H1 (cell line): ENCODE results near the gene NUDC. TPM values are rescaled to one million over a fixed set of nuclear protein-coding genes. Genes with fewer than 3 reads are reported as not detected.

Experiments used
- CTCF ChIA-PET: fragments of 300-600 bp; sonication (Branson Sonifier 250); formaldehyde crosslinking; loops from one replicate; lab custom pipeline; 2021; ENCODE audit not compliant: partially characterized antibody; lab: Charles Lee
- POLR2A ChIA-PET: fragments of 300-600 bp; sonication (Branson Sonifier 250); formaldehyde crosslinking; loops from one replicate; lab custom pipeline; 2021; ENCODE audit warnings: inconsistent platforms; ENCODE audit not compliant: partially characterized antibody; lab: Charles Lee
- DNase-seq, 2 experiments: peaks; one replicate each; pipeline versions ENCODE4 v3.0.0 to v3.0.0-alpha.2; 2010 to 2022; ENCODE audit warnings: low spot score in 2 of 2, low read depth in 1 of 2, mixed read lengths in 1 of 2
- FAIRE-seq: peaks from 2 replicates; lab custom pipeline; 2011; peaks lifted over from hg19 to GRCh38; lab: Jason Lieb, UNC
- H2AFZ ChIP-seq: 2 replicates; pipeline ENCODE4 v1.8.1; 2012; ENCODE audit warnings: low read length, inconsistent platforms
- H2AK5ac ChIP-seq: 2 replicates; pipeline ENCODE4 v1.6.1; 2013; ENCODE audit warnings: low read depth, low read length
- H2BK120ac ChIP-seq: replicated peaks from 2 replicates; pipeline ENCODE3; 2013; ENCODE audit warnings: low read depth, low read length, inconsistent platforms
- H2BK12ac ChIP-seq: 2 replicates; pipeline ENCODE4 v1.6.1; 2013; ENCODE audit warnings: low read depth, low read length
- H2BK15ac ChIP-seq: 2 replicates; pipeline ENCODE4 v1.6.1; 2013; ENCODE audit warnings: low read length
- H2BK20ac ChIP-seq: 2 replicates; pipeline ENCODE4 v1.6.1; 2013; ENCODE audit warnings: low read length
- H2BK5ac ChIP-seq: 2 replicates; pipeline ENCODE4 v1.6.1; 2013; ENCODE audit warnings: low read depth, low read length
- H3K14ac ChIP-seq: 2 replicates; pipeline ENCODE4 v1.6.1; 2013; ENCODE audit warnings: inconsistent platforms; ENCODE audit not compliant: insufficient read length
- H3K18ac ChIP-seq: 2 replicates; pipeline ENCODE4 v1.6.1; 2013; ENCODE audit warnings: low read length; ENCODE audit errors: extremely low read depth
- H3K23ac ChIP-seq: 2 replicates; pipeline ENCODE4 v1.6.1; 2013; ENCODE audit warnings: inconsistent platforms; ENCODE audit not compliant: insufficient read length
- H3K23me2 ChIP-seq: 2 replicates; pipeline ENCODE4 v1.6.1; 2013; ENCODE audit warnings: low read depth, low read length
- H3K27ac ChIP-seq: 2 replicates; pipeline ENCODE4 v1.6.1; 2011; ENCODE audit warnings: low read depth, low read length, inconsistent platforms
- H3K27me3 ChIP-seq, 4 experiments: replicated peaks in 1 of 4; 1 replicate in 1 of 4; 2 replicates in 3 of 4; pipeline versions ENCODE4 v1.6.1 to v1.8.1; 2011 to 2013; ENCODE audit warnings: low read length in 3 of 4, mild to moderate bottlenecking in 3 of 4, inconsistent platforms in 2 of 4, mixed read lengths in 2 of 4, moderate library complexity in 1 of 4; ENCODE audit not compliant: control insufficient read depth in 3 of 4, insufficient read depth in 3 of 4; ENCODE audit errors: extremely low read depth in 1 of 4
- H3K36me3 ChIP-seq, 4 experiments: 2 replicates each; pipeline versions ENCODE4 v1.6.1 to v1.8.1; 2011 to 2013; ENCODE audit warnings: mild to moderate bottlenecking in 4 of 4, low read length in 3 of 4, moderate library complexity in 2 of 4, control low read depth in 1 of 4, inconsistent platforms in 1 of 4; ENCODE audit not compliant: insufficient read depth in 4 of 4, control insufficient read depth in 2 of 4
- H3K4ac ChIP-seq: replicated peaks from 2 replicates; pipeline ENCODE3; 2013; ENCODE audit warnings: low read length, low read depth, mixed read lengths, inconsistent platforms; ENCODE audit not compliant: insufficient read length
- H3K4me1 ChIP-seq, 4 experiments: replicated peaks in 1 of 4; 1 replicate in 1 of 4; 2 replicates in 3 of 4; pipeline versions ENCODE4 v1.6.1 to v1.8.1; 2011 to 2013; ENCODE audit warnings: low read length in 3 of 4, inconsistent platforms in 2 of 4, mixed read lengths in 1 of 4; ENCODE audit not compliant: insufficient read depth in 4 of 4, control insufficient read depth in 3 of 4
- H3K4me2 ChIP-seq, 2 experiments: 2 replicates each; pipeline versions ENCODE4 v1.6.1 to v1.8.1; 2011 to 2013; ENCODE audit warnings: low read depth in 2 of 2, low read length in 2 of 2, control low read depth in 1 of 2, inconsistent platforms in 1 of 2, mild to moderate bottlenecking in 1 of 2; ENCODE audit not compliant: insufficient read depth in 1 of 2
- H3K4me3 ChIP-seq, 4 experiments: fragments of 200-600, 300-600 bp in 1 of 4; sonication (generic), shearing (Covaris generic), sonication (Bioruptor Twin) in 1 of 4; 2 replicates each; pipeline versions ENCODE4 v1.5.1 to v1.8.1; 2011 to 2016; ENCODE audit warnings: low read length in 4 of 4, low read depth in 3 of 4, control low read depth in 2 of 4, inconsistent platforms in 2 of 4, mild to moderate bottlenecking in 2 of 4, mixed read lengths in 1 of 4, moderate library complexity in 1 of 4; ENCODE audit not compliant: insufficient read depth in 2 of 4; ENCODE audit errors: extremely low read depth in 1 of 4
- H3K56ac ChIP-seq: replicated peaks from 2 replicates; pipeline ENCODE3; 2013; ENCODE audit warnings: low read depth, mild to moderate bottlenecking, mixed read lengths, low read length, inconsistent platforms; ENCODE audit not compliant: insufficient read length
- H3K79me1 ChIP-seq: 2 replicates; pipeline ENCODE4 v1.6.1; 2013; ENCODE audit warnings: low read depth, low read length, control low read depth
- H3K79me2 ChIP-seq, 2 experiments: 2 replicates each; pipeline versions ENCODE4 v1.6.1 to v1.8.1; 2012 to 2013; ENCODE audit warnings: low read length in 2 of 2, mild to moderate bottlenecking in 2 of 2, inconsistent platforms in 1 of 2; ENCODE audit not compliant: insufficient read depth in 2 of 2, control insufficient read depth in 1 of 2
- H3K9ac ChIP-seq, 4 experiments: replicated peaks in 1 of 4; 1 replicate in 1 of 4; 2 replicates in 3 of 4; pipeline versions ENCODE4 v1.6.1 to v1.8.1; 2011 to 2013; ENCODE audit warnings: low read depth in 3 of 4, low read length in 3 of 4, control low read depth in 2 of 4, mild to moderate bottlenecking in 2 of 4, moderate library complexity in 2 of 4, inconsistent platforms in 1 of 4; ENCODE audit errors: extremely low read depth in 1 of 4
- H3K9me3 ChIP-seq, 2 experiments: 2 replicates each; pipeline versions ENCODE4 v1.6.1 to v1.8.1; 2012 to 2013; ENCODE audit warnings: mild to moderate bottlenecking in 2 of 2, moderate library complexity in 2 of 2, control low read depth in 1 of 2, inconsistent platforms in 1 of 2, low read depth in 1 of 2, low read length in 1 of 2, mixed read lengths in 1 of 2; ENCODE audit not compliant: insufficient read depth in 2 of 2
- H4K20me1 ChIP-seq, 2 experiments: replicated peaks in 1 of 2; 2 replicates each; pipeline versions ENCODE3 to v1.8.1; 2011 to 2013; ENCODE audit warnings: inconsistent platforms in 2 of 2, low read length in 2 of 2, mild to moderate bottlenecking in 1 of 2; ENCODE audit not compliant: insufficient read depth in 2 of 2, control insufficient read depth in 1 of 2
- H4K5ac ChIP-seq: 2 replicates; pipeline ENCODE4 v1.6.1; 2013; ENCODE audit warnings: low read length, low read depth, mixed read lengths, inconsistent platforms; ENCODE audit not compliant: insufficient read length
- H4K8ac ChIP-seq: 2 replicates; pipeline ENCODE4 v1.8.0; 2013; ENCODE audit warnings: mild to moderate bottlenecking, moderate library complexity, low read length, inconsistent platforms; ENCODE audit not compliant: insufficient read depth; ENCODE audit errors: extremely low read depth
- H4K91ac ChIP-seq: replicated peaks from 2 replicates; pipeline ENCODE3; 2013; ENCODE audit warnings: low read length, mixed read lengths, inconsistent platforms; ENCODE audit not compliant: insufficient read length
- GTF2F1 ChIP-seq: IDR thresholded peaks from 2 replicates; pipeline ENCODE4 v1.6.1; 2012; ENCODE audit warnings: low read depth, low read length, improper control_type of control experiment, borderline replicate concordance
- MAFK ChIP-seq: IDR thresholded peaks from 2 replicates; pipeline ENCODE4 v1.6.1; 2012; ENCODE audit warnings: low read depth, mild to moderate bottlenecking, improper control_type of control experiment, low read length
- WGBS, 2 experiments: shearing (Covaris generic) in 1 of 2; methylation state at CpG; one replicate each; pipeline versions ENCODE4 v1.1.6 to v1.1.7; 2013 to 2015; ENCODE audit warnings: low lambda C conversion rate in 2 of 2, mixed read lengths in 2 of 2, inconsistent platforms in 1 of 2, low coverage in 1 of 2, missing lambda C conversion rate in 1 of 2; ENCODE audit not compliant: insufficient replicate concordance in 2 of 2, insufficient coverage in 1 of 2, insufficient read length in 1 of 2; ENCODE audit errors: extremely low coverage in 1 of 2, missing lambda C conversion rate in 1 of 2; 5-methylcytosine and 5-hydroxymethylcytosine counted together
- polyA plus RNA-seq, 7 experiments: library from polyadenylated mRNA; depleted of rRNA in 3 of 7; stranded (reverse) in 5 of 7; unstranded in 2 of 7; fragments of >200 nt in 5 of 7; fragments of 200-250 nt in 2 of 7; gene quantifications; 1 replicate in 5 of 7; 2 replicates in 1 of 7; 4 replicates in 1 of 7; pipeline versions ENCODE4 v1.2.1 to v1.2.3, GENCODE V29; 2011 to 2013; ENCODE audit warnings: missing spikeins in 2 of 7, mixed read lengths in 2 of 7
- total RNA-seq: library from RNA; stranded (reverse); fragmentation: NEBNext Ultra II Directional; extraction: Animal tissue kit (Norgen Biotek cat#: 25700); gene quantifications from 2 replicates; pipeline ENCODE4 v1.2.1, GENCODE V29; 2021

NUDC gene
- total and polyA plus RNA-seq, 2 of the 8 experiments (the other 6 are each of a cell fraction or from before 2014, with no cell fraction given) = 43.2 to 131 TPM

GRCh38 chr1:26932531-26932930, 11.0 kb downstream of the NUDC start:
- DNase-seq (no peak), FAIRE-seq (no peak)
- Histone ChIP-seq H2BK12ac (no peak overlapping the region), H3K4me1 (peaks cover 0 to 3% (median 0%) of the 10 kb centered on the region in 4 experiments; a peak in 1 of 7 replicates), H2BK20ac (no peak overlapping the region), H3K4ac (no peak overlapping the region), H3K79me2 (peaks cover 4 to 36% of the 10 kb centered on the region in 2 experiments; a peak in 3 of 4 replicates), H2BK5ac (no peak overlapping the region), H2AFZ (no peak overlapping the region), H4K8ac (no peak overlapping the region), H3K9ac (no peak overlapping the region), H3K23ac (no peak overlapping the region), H4K5ac (no peak overlapping the region), H3K4me2 (no peak overlapping the region), H2BK15ac (no peak overlapping the region), H3K18ac (no peak overlapping the region), H4K91ac (no peak overlapping the region), H3K27ac (no peak overlapping the region), H2BK120ac (no peak overlapping the region), H3K14ac (no peak overlapping the region), H3K4me3 (no peak overlapping the region), H3K56ac (no peak overlapping the region), H3K79me1 (no peaks in the 10 kb centered on the region), H4K20me1 (peaks cover 4 to 8% of the 10 kb centered on the region in 2 experiments), H2AK5ac (no peak overlapping the region), H3K36me3 (peaks cover 10 to 53% (median 34%) of the 10 kb centered on the region in 4 experiments; a peak in 7 of 8 replicates), H3K27me3 (no peaks in the 10 kb centered on the region), H3K23me2 (no peaks in the 10 kb centered on the region), H3K9me3 (no peaks in the 10 kb centered on the region)
- ChIA-PET POLR2A (interaction anchor here (1.0 to 1.5 kb wide), 3 partner anchors 15 to 100 kb away, joined by 3 to 5 read pairs (median 3); no protein-coding TSS in a partner anchor), CTCF (no interaction called here)
- WGBS, 2 experiments = 85% methylated on average over 3 of the region's 3 CpGs; no CpG with 5 or more reads in 1 of the 2 experiments
- TF ChIP-seq GTF2F1 (no peak), MAFK (no peak)
